SK-N-SH (cell line): ENCODE data around the gene MAP7. TPM values are rescaled to one million over a fixed set of nuclear protein-coding genes. Genes with fewer than 3 reads are reported as not detected.

Experiments
- CTCF ChIA-PET: fragments of 300-600, 350-600 bp; formaldehyde crosslinking; extraction: SDS; loops from one replicate; lab custom pipeline; 2021; lab: Yijun Ruan, JAX
- POLR2A ChIA-PET: fragments of 350-600 bp; sonication (Branson Sonifier 250); formaldehyde crosslinking; extraction: SDS; loops from one replicate; lab custom pipeline; 2020; ENCODE audit warnings: antibody characterized with exemption, inconsistent platforms; lab: Yijun Ruan, JAX
- DNase-seq: peaks from one replicate; pipeline ENCODE4 v3.0.0; 2012
- H2AFZ ChIP-seq: fragments of 200-600 bp; sonication (generic); 2 replicates; pipeline ENCODE4 v1.8.1; 2016; ENCODE audit warnings: antibody characterized with exemption, mild to moderate bottlenecking, low read depth
- H3F3A ChIP-seq: fragments of 200-600 bp; sonication (generic); replicated peaks from 2 replicates; pipeline ENCODE3; 2016; ENCODE audit warnings: antibody characterized with exemption, mild to moderate bottlenecking; ENCODE audit not compliant: insufficient read depth
- H3K27ac ChIP-seq, 2 experiments: fragments of 200-500 bp in 1 of 2; fragments of 200-600 bp in 1 of 2; sonication (Bioruptor generic) in 1 of 2; sonication (generic), shearing (Covaris generic) in 1 of 2; 2 replicates each; pipeline versions ENCODE4 v1.5.1 to v1.6.1; 2014 to 2016; ENCODE audit warnings: low read depth in 2 of 2, inconsistent platforms in 1 of 2, low read length in 1 of 2, mild to moderate bottlenecking in 1 of 2, mixed read lengths in 1 of 2
- H3K27me3 ChIP-seq: fragments of 200-600 bp; sonication (generic), shearing (Covaris generic); 2 replicates; pipeline ENCODE4 v1.6.1; 2016; ENCODE audit warnings: mixed run types; ENCODE audit not compliant: insufficient read depth
- H3K36me3 ChIP-seq, 2 experiments: fragments of 200-500 bp in 1 of 2; fragments of 200-600 bp in 1 of 2; sonication (Bioruptor generic) in 1 of 2; sonication (generic) in 1 of 2; replicated peaks in 1 of 2; 2 replicates each; pipeline versions ENCODE3 to v1.5.1; 2014 to 2016; ENCODE audit warnings: low read length in 1 of 2, mild to moderate bottlenecking in 1 of 2; ENCODE audit not compliant: insufficient read depth in 2 of 2, control insufficient read depth in 1 of 2
- H3K4me1 ChIP-seq, 2 experiments: fragments of 200-500 bp in 1 of 2; fragments of 200-600 bp in 1 of 2; sonication (Bioruptor generic) in 1 of 2; sonication (generic), shearing (Covaris generic) in 1 of 2; 2 replicates each; pipeline versions ENCODE4 v1.5.1 to v1.6.1; 2014 to 2016; ENCODE audit warnings: low read depth in 1 of 2, low read length in 1 of 2, mixed run types in 1 of 2; ENCODE audit not compliant: insufficient read depth in 2 of 2, control insufficient read depth in 1 of 2
- H3K4me2 ChIP-seq: fragments of 200-600 bp; sonication (generic), shearing (Covaris generic); 2 replicates; pipeline ENCODE4 v1.6.1; 2017; ENCODE audit warnings: mixed run types
- H3K4me3 ChIP-seq, 2 experiments: fragments of 200-500 bp in 1 of 2; fragments of 200-600 bp in 1 of 2; sonication (Bioruptor generic) in 1 of 2; sonication (generic), shearing (Covaris generic) in 1 of 2; 2 replicates each; pipeline versions ENCODE4 v1.5.1 to v1.8.1; 2014 to 2016; ENCODE audit warnings: low read depth in 2 of 2, inconsistent platforms in 1 of 2, low read length in 1 of 2, mild to moderate bottlenecking in 1 of 2, mixed read lengths in 1 of 2, moderate library complexity in 1 of 2
- H3K79me2 ChIP-seq: fragments of 200-600 bp; sonication (generic); 2 replicates; pipeline ENCODE4 v1.8.1; 2017; ENCODE audit warnings: mild to moderate bottlenecking; ENCODE audit not compliant: insufficient read depth
- H3K9ac ChIP-seq: fragments of 200-600 bp; sonication (generic); 2 replicates; pipeline ENCODE4 v1.6.1; 2017; ENCODE audit warnings: mixed run types
- H3K9me2 ChIP-seq: fragments of 200-600 bp; sonication (generic); 2 replicates; pipeline ENCODE4 v1.6.1; 2017; ENCODE audit warnings: mixed run types
- H3K9me3 ChIP-seq: fragments of 200-600 bp; sonication (generic); 2 replicates; pipeline ENCODE4 v1.6.1; 2017; ENCODE audit warnings: mixed run types, mild to moderate bottlenecking, moderate library complexity
- H4K20me1 ChIP-seq: fragments of 200-600 bp; sonication (generic); 2 replicates; pipeline ENCODE4 v1.6.1; 2017; ENCODE audit warnings: mild to moderate bottlenecking, mixed run types; ENCODE audit not compliant: insufficient read depth
- FOXM1 ChIP-seq: IDR thresholded peaks from 2 replicates; pipeline ENCODE4 v1.4.0; 2012; ENCODE audit warnings: low read depth, mild to moderate bottlenecking
- GATA2 ChIP-seq: sonication (generic); formaldehyde crosslinking; IDR thresholded peaks from 2 replicates; pipeline ENCODE4 v1.5.0; 2020; ENCODE audit warnings: mild to moderate bottlenecking, missing genetic modification reagents
- MXI1 ChIP-seq: IDR thresholded peaks from 2 replicates; pipeline ENCODE4 v1.6.1; 2012; ENCODE audit warnings: mild to moderate bottlenecking, low read depth, low read length, improper control_type of control experiment
- NFIC ChIP-seq: IDR thresholded peaks from 2 replicates; pipeline ENCODE4 v1.4.0; 2012; ENCODE audit warnings: borderline replicate concordance
- POLR2AphosphoS5 ChIP-seq: IDR thresholded peaks from 2 replicates; pipeline ENCODE4 v1.6.1; 2012; ENCODE audit warnings: low read depth, low read length
- RAD21 ChIP-seq: IDR thresholded peaks from 2 replicates; pipeline ENCODE4 v1.6.1; 2012; ENCODE audit warnings: mild to moderate bottlenecking, low read length
- RCOR1 ChIP-seq: fragments of 150-350 bp; IDR thresholded peaks from 2 replicates; pipeline ENCODE4 v1.6.1; 2017; ENCODE audit warnings: antibody characterized with exemption, low read length
- RXRA ChIP-seq: IDR thresholded peaks from 2 replicates; pipeline ENCODE4 v1.4.0; 2012; ENCODE audit warnings: low read depth, mild to moderate bottlenecking, borderline replicate concordance
- SMC3 ChIP-seq: IDR thresholded peaks from 2 replicates; pipeline ENCODE4 v1.6.1; 2012; ENCODE audit warnings: low read depth, low read length, improper control_type of control experiment
- WGBS: methylation state at CpG from one replicate; pipeline ENCODE4 v1.1.6; 2017; ENCODE audit warnings: low lambda C conversion rate; 5-methylcytosine and 5-hydroxymethylcytosine counted together
- polyA plus RNA-seq, 3 experiments: library from polyadenylated mRNA; depleted of rRNA; stranded (reverse); fragments of >200 nt; gene quantifications; 2 replicates each; pipeline ENCODE4 v1.2.3, GENCODE V29; 2012
- TF ChIP-seq, protein P1 (sequence below): IDR thresholded peaks from 2 replicates; pipeline ENCODE4 v1.6.1; 2012; ENCODE audit warnings: mild to moderate bottlenecking, low read depth, low read length, moderate library complexity
- TF ChIP-seq, protein P2 (sequence below): fragments of 200-600 bp; sonication (generic); IDR thresholded peaks from 2 replicates; pipeline ENCODE4 v1.6.1; 2017; ENCODE audit warnings: antibody characterized with exemption, mild to moderate bottlenecking, moderate library complexity
- TF ChIP-seq, protein P3 (sequence below): IDR thresholded peaks from 2 replicates; pipeline ENCODE4 v1.4.0; 2012; ENCODE audit warnings: low read depth, borderline replicate concordance
- TF ChIP-seq, protein P4 (sequence below): IDR thresholded peaks from 2 replicates; pipeline ENCODE4 v1.4.0; 2012; ENCODE audit warnings: low read depth
- TF ChIP-seq, protein P5 (sequence below): fragments of 150-350 bp; IDR thresholded peaks from 2 replicates; pipeline ENCODE4 v1.6.1; 2017; ENCODE audit warnings: antibody characterized with exemption, low read length, low read depth, borderline replicate concordance
- TF ChIP-seq, protein P6 (sequence below): IDR thresholded peaks from 2 replicates; pipeline ENCODE4; 2012
- TF ChIP-seq, protein P7 (sequence below): IDR thresholded peaks from 2 replicates; pipeline ENCODE4 v1.4.0; 2012; ENCODE audit warnings: low read depth, borderline replicate concordance

Gene MAP7
- polyA plus RNA-seq, 1 of the 3 experiments (the other 2 are of a cell fraction), result 0.76 TPM

DNA sequence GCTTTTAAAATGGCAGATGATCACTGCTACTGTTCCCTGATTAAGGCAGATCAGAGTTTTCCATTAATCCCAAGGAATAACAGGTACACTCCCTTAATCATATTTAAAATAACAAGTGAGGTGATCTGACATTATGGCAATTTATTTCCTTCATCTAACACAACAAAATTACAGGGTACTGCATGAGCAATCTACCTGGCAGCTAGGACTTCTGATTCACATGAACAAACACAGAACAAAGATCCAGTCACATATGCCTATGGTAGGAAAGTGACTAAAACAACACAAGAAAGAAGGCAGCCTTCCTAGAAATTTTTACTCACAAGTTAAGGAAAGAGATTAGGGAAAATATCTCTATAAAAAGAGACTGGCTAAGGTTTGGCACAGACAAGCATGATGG lies 33.2 kb downstream of the MAP7 start:
- H4K20me1 ChIP-seq, result no peaks in the 10 kb centered on the region
- no peaks in the 10 kb centered on the region for H3K9me2 ChIP-seq
- no peak for DNase-seq
- H3K36me3 ChIP-seq, result no peaks in the 10 kb centered on the region
- CTCF ChIA-PET, result interaction anchor here (0.7 to 2.8 kb wide), 3 partner anchors 9 to 96 kb away, joined by 3 to 7 read pairs (median 3); no protein-coding TSS in a partner anchor
- TF ChIP-seq MXI1, result no peak
- TF ChIP-seq, all 33 proteins: peak for 0
- Histone ChIP-seq H3K9ac (no peak overlapping the region), H3K9me3 (no peaks in the 10 kb centered on the region), H3K4me3 (no peak overlapping the region), H3K79me2 (no peaks in the 10 kb centered on the region), H3F3A (no peaks in the 10 kb centered on the region), H3K27ac (no peak overlapping the region), H2AFZ (no peak overlapping the region), H3K4me2 (no peak overlapping the region), H3K27me3 (no peaks in the 10 kb centered on the region), H3K4me1 (peaks cover 0 to 12% of the 10 kb centered on the region in 2 experiments; a peak in 2 of 4 replicates)
- POLR2A ChIA-PET, result interaction anchor here (0.6 kb wide), 1 partner anchor 9 kb away, joined by 3 read pairs; no protein-coding TSS in a partner anchor

DNA sequence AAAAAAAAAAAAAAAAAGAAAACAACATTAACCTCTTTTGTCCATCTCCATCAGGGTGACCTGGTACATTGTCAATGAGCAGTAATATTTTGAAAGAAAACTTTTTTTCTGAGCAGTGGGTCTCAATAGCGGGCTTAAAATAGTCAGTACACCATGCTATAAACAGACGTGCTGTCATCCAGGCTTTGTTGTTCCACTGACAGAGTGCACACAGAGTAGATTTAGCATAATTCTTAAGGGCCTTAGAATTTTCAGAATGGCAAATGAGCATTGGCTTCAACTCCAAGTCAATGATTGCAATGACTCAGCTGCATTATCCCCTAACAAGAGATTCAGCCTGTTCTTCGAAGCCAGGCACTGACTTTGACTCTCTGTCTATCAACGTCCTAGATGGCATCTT lies 35.6 kb downstream of the MAP7 start:
- Histone ChIP-seq H3K4me3 (no peak overlapping the region), H3K36me3 (no peaks in the 10 kb centered on the region), H4K20me1 (no peaks in the 10 kb centered on the region), H3K4me2 (no peak overlapping the region), H3K9me3 (no peaks in the 10 kb centered on the region), H3K9ac (no peak overlapping the region), H3K27me3 (no peaks in the 10 kb centered on the region), H3K27ac (no peak overlapping the region), H2AFZ (no peak overlapping the region), H3K79me2 (no peaks in the 10 kb centered on the region), H3K4me1 (peaks cover 0 to 11% of the 10 kb centered on the region in 2 experiments; a peak in 2 of 4 replicates), H3K9me2 (no peaks in the 10 kb centered on the region), H3F3A (no peaks in the 10 kb centered on the region)
- ChIA-PET POLR2A (no interaction called here), CTCF (interaction anchor here (2.8 kb wide), 1 partner anchor 12 kb away, joined by 7 read pairs; no protein-coding TSS in a partner anchor)
- WGBS, result 74% methylated on average over 4 of the region's 4 CpGs
- DNase-seq, result no peak
- TF ChIP-seq, protein P1, sequence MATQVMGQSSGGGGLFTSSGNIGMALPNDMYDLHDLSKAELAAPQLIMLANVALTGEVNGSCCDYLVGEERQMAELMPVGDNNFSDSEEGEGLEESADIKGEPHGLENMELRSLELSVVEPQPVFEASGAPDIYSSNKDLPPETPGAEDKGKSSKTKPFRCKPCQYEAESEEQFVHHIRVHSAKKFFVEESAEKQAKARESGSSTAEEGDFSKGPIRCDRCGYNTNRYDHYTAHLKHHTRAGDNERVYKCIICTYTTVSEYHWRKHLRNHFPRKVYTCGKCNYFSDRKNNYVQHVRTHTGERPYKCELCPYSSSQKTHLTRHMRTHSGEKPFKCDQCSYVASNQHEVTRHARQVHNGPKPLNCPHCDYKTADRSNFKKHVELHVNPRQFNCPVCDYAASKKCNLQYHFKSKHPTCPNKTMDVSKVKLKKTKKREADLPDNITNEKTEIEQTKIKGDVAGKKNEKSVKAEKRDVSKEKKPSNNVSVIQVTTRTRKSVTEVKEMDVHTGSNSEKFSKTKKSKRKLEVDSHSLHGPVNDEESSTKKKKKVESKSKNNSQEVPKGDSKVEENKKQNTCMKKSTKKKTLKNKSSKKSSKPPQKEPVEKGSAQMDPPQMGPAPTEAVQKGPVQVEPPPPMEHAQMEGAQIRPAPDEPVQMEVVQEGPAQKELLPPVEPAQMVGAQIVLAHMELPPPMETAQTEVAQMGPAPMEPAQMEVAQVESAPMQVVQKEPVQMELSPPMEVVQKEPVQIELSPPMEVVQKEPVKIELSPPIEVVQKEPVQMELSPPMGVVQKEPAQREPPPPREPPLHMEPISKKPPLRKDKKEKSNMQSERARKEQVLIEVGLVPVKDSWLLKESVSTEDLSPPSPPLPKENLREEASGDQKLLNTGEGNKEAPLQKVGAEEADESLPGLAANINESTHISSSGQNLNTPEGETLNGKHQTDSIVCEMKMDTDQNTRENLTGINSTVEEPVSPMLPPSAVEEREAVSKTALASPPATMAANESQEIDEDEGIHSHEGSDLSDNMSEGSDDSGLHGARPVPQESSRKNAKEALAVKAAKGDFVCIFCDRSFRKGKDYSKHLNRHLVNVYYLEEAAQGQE, result no peak
- TF ChIP-seq RXRA (no peak), RCOR1 (no peak), GATA2 (CRISPR knock-in tag) (no peak), FOXM1 (no peak), POLR2AphosphoS5 (no peak), RAD21 (no peak), MXI1 (no peak), NFIC (no peak), SMC3 (no peak)
- TF ChIP-seq, protein P2, sequence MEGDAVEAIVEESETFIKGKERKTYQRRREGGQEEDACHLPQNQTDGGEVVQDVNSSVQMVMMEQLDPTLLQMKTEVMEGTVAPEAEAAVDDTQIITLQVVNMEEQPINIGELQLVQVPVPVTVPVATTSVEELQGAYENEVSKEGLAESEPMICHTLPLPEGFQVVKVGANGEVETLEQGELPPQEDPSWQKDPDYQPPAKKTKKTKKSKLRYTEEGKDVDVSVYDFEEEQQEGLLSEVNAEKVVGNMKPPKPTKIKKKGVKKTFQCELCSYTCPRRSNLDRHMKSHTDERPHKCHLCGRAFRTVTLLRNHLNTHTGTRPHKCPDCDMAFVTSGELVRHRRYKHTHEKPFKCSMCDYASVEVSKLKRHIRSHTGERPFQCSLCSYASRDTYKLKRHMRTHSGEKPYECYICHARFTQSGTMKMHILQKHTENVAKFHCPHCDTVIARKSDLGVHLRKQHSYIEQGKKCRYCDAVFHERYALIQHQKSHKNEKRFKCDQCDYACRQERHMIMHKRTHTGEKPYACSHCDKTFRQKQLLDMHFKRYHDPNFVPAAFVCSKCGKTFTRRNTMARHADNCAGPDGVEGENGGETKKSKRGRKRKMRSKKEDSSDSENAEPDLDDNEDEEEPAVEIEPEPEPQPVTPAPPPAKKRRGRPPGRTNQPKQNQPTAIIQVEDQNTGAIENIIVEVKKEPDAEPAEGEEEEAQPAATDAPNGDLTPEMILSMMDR, result no peak
- TF ChIP-seq, protein P3, sequence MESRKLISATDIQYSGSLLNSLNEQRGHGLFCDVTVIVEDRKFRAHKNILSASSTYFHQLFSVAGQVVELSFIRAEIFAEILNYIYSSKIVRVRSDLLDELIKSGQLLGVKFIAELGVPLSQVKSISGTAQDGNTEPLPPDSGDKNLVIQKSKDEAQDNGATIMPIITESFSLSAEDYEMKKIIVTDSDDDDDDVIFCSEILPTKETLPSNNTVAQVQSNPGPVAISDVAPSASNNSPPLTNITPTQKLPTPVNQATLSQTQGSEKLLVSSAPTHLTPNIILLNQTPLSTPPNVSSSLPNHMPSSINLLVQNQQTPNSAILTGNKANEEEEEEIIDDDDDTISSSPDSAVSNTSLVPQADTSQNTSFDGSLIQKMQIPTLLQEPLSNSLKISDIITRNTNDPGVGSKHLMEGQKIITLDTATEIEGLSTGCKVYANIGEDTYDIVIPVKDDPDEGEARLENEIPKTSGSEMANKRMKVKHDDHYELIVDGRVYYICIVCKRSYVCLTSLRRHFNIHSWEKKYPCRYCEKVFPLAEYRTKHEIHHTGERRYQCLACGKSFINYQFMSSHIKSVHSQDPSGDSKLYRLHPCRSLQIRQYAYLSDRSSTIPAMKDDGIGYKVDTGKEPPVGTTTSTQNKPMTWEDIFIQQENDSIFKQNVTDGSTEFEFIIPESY, result no peak
- TF ChIP-seq, protein P4, sequence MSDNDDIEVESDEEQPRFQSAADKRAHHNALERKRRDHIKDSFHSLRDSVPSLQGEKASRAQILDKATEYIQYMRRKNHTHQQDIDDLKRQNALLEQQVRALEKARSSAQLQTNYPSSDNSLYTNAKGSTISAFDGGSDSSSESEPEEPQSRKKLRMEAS, result no peak
- TF ChIP-seq, protein P5, sequence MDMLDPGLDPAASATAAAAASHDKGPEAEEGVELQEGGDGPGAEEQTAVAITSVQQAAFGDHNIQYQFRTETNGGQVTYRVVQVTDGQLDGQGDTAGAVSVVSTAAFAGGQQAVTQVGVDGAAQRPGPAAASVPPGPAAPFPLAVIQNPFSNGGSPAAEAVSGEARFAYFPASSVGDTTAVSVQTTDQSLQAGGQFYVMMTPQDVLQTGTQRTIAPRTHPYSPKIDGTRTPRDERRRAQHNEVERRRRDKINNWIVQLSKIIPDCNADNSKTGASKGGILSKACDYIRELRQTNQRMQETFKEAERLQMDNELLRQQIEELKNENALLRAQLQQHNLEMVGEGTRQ, result no peak
- TF ChIP-seq, protein P6, sequence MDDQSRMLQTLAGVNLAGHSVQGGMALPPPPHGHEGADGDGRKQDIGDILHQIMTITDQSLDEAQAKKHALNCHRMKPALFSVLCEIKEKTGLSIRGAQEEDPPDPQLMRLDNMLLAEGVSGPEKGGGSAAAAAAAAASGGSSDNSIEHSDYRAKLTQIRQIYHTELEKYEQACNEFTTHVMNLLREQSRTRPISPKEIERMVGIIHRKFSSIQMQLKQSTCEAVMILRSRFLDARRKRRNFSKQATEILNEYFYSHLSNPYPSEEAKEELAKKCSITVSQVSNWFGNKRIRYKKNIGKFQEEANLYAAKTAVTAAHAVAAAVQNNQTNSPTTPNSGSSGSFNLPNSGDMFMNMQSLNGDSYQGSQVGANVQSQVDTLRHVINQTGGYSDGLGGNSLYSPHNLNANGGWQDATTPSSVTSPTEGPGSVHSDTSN, result no peak
- TF ChIP-seq, protein P7, sequence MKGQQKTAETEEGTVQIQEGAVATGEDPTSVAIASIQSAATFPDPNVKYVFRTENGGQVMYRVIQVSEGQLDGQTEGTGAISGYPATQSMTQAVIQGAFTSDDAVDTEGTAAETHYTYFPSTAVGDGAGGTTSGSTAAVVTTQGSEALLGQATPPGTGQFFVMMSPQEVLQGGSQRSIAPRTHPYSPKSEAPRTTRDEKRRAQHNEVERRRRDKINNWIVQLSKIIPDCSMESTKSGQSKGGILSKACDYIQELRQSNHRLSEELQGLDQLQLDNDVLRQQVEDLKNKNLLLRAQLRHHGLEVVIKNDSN, result no peak
